ENCODE data around the gene SETD2. TPM values are rescaled to one million over a fixed set of nuclear protein-coding genes. Genes with fewer than 3 reads are reported as not detected.

Gene SETD2
- total and polyA plus RNA-seq, 2 of the 8 experiments (the other 6 are each of a cell fraction or from before 2014, with no cell fraction given): 15.7 to 46.3 TPM

DNA sequence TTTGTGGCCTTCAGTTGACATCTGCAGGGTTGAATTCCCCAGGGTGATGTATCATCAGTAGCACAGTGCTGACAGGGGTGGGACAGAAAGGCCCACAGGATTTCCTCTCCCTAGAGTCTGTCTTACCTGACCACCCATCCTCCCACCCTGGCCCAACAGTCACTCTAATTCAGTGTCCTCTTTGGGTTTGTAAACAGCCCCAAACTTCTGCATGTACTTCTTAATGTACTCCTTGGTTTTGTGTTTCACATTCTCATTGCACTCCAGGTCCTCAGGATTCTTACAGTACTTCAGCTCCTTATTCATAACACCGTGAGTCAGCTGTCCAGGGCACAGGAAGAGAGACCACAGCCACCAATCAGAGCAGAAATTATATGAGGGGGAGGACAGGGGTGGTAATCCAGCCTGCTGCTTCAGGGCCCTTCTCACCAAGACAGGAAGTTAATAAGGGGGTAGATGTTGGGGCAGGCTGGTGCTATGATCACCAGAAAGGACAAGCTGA, 146.9 kb downstream of the SETD2 start:
- Histone ChIP-seq H3K14ac (ENCODE audit: insufficient read length) (no peak overlapping the region), H3K56ac (replicated peaks; ENCODE audit: insufficient read length, low read depth, low read length) (no peak overlapping the region), H3K79me1 (ENCODE audit: low read depth, low read length) (no peaks in the 10 kb centered on the region), H3K9ac (replicated peaks in 1 of 4; ENCODE audit: extremely low read depth in 1 of 4, low read depth in 3 of 4, low read length in 3 of 4) (no peak overlapping the region), H3K4ac (replicated peaks; ENCODE audit: insufficient read length, low read depth, low read length) (no peak overlapping the region), H3K4me2 (ENCODE audit: insufficient read depth in 1 of 2, low read depth in 2 of 2, low read length in 2 of 2) (no peak overlapping the region), H3K9me3 (ENCODE audit: insufficient read depth in 2 of 2, low read depth in 1 of 2, low read length in 1 of 2) (no peaks in the 10 kb centered on the region), H3K23ac (ENCODE audit: insufficient read length) (no peak overlapping the region), H4K8ac (ENCODE audit: extremely low read depth, insufficient read depth, low read length) (no peak overlapping the region; the same call in 1 of the 2 replicates), H2BK5ac (ENCODE audit: low read depth, low read length) (no peak overlapping the region), H2AFZ (ENCODE audit: low read length) (no peak overlapping the region), H2BK15ac (ENCODE audit: low read length) (no peak overlapping the region), H2BK20ac (ENCODE audit: low read length) (no peak overlapping the region), H4K5ac (ENCODE audit: insufficient read length, low read depth, low read length) (no peak overlapping the region), H3K27ac (ENCODE audit: low read depth, low read length) (no peak overlapping the region), H3K27me3 (replicated peaks in 1 of 4; ENCODE audit: control insufficient read depth in 3 of 4, extremely low read depth in 1 of 4, insufficient read depth in 3 of 4, low read length in 3 of 4) (no peaks in the 10 kb centered on the region), H2BK12ac (ENCODE audit: low read depth, low read length) (no peak overlapping the region), H3K4me3 (ENCODE audit: extremely low read depth in 1 of 4, insufficient read depth in 2 of 4, low read depth in 3 of 4, low read length in 4 of 4) (no peak overlapping the region), H3K36me3 (ENCODE audit: control insufficient read depth in 2 of 4, insufficient read depth in 4 of 4, low read length in 3 of 4) (peaks cover 0 to 26% (median 16%) of the 10 kb centered on the region in 4 experiments; a peak in 5 of 8 replicates), H3K18ac (ENCODE audit: extremely low read depth, low read length) (no peak overlapping the region), H3K23me2 (ENCODE audit: low read depth, low read length) (no peaks in the 10 kb centered on the region), H4K20me1 (replicated peaks in 1 of 2; ENCODE audit: control insufficient read depth in 1 of 2, insufficient read depth in 2 of 2, low read length in 2 of 2) (no peaks in the 10 kb centered on the region), H3K79me2 (ENCODE audit: control insufficient read depth in 1 of 2, insufficient read depth in 2 of 2, low read length in 2 of 2) (no peaks in the 10 kb centered on the region), H2AK5ac (ENCODE audit: low read depth, low read length) (no peak overlapping the region), H4K91ac (replicated peaks; ENCODE audit: insufficient read length, low read length) (no peak overlapping the region), H2BK120ac (replicated peaks; ENCODE audit: low read depth, low read length) (no peak overlapping the region), H3K4me1 (replicated peaks in 1 of 4; ENCODE audit: control insufficient read depth in 3 of 4, insufficient read depth in 4 of 4, low read length in 3 of 4) (peaks cover 0 to 2% (median 0%) of the 10 kb centered on the region in 4 experiments; a peak in 2 of 7 replicates)
- FAIRE-seq: no peak
- DNase-seq (ENCODE audit: low read depth in 1 of 2, low spot score in 2 of 2): no peak
- CTCF ChIA-PET (ENCODE audit: partially characterized antibody): interaction anchor here (2.2 kb wide), 1 partner anchor 15 kb away, joined by 8 read pairs; no protein-coding TSS in a partner anchor
- WGBS, 2 experiments (ENCODE audit: extremely low coverage in 1 of 2, insufficient coverage in 1 of 2, insufficient read length in 1 of 2, insufficient replicate concordance in 2 of 2, low coverage in 1 of 2, low lambda C conversion rate in 2 of 2, missing lambda C conversion rate in 1 of 2): 88% methylated on average over 1 of the region's 1 CpG; no CpG with 5 or more reads in 1 of the 2 experiments
- POLR2A ChIA-PET (ENCODE audit: partially characterized antibody): interaction anchor here (1.0 to 1.4 kb wide), 2 partner anchors 9 to 41 kb away, joined by 3 to 5 read pairs; partner anchors contain the start of gene CCDC12

Data from H1 (cell line).